ENCODE measurements around the gene SHC3. TPM values are rescaled to one million over a fixed set of nuclear protein-coding genes. Genes with fewer than 3 reads are reported as not detected.

The SHC3 gene
- total RNA-seq, 1 experiment from 2014 or later: 0.27 TPM

DNA sequence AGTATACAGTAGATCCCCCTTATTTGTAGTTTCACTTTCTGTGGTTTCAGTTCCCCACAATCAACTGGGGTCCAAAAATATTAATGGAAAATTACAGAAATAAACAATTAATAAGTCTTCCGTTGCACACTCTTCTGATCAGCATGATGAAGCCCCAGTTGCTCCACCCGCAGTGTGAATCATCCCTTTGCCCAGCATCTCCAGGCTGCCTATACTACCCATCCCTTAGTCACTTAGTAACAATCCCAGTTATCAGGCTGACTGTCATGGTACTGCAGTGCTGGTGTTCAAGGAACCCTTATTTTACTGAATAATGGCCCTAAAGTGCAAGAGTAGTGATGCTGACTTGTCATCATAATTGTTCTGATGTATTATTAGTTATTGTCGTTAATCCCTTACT, 28.9 kb downstream of the SHC3 start (continued):
- TF ChIP-seq, protein P1, sequence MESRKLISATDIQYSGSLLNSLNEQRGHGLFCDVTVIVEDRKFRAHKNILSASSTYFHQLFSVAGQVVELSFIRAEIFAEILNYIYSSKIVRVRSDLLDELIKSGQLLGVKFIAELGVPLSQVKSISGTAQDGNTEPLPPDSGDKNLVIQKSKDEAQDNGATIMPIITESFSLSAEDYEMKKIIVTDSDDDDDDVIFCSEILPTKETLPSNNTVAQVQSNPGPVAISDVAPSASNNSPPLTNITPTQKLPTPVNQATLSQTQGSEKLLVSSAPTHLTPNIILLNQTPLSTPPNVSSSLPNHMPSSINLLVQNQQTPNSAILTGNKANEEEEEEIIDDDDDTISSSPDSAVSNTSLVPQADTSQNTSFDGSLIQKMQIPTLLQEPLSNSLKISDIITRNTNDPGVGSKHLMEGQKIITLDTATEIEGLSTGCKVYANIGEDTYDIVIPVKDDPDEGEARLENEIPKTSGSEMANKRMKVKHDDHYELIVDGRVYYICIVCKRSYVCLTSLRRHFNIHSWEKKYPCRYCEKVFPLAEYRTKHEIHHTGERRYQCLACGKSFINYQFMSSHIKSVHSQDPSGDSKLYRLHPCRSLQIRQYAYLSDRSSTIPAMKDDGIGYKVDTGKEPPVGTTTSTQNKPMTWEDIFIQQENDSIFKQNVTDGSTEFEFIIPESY (IDR thresholded peaks at IDR 0.05; ENCODE audit: extremely low read depth, insufficient replicate concordance, low read length): no peak
- TF ChIP-seq SIN3A (IDR thresholded peaks at IDR 0.05; ENCODE audit: low read depth) (no peak), POLR2AphosphoS5 (IDR thresholded peaks at IDR 0.05; ENCODE audit: low read depth, low read length) (no peak)

DNA sequence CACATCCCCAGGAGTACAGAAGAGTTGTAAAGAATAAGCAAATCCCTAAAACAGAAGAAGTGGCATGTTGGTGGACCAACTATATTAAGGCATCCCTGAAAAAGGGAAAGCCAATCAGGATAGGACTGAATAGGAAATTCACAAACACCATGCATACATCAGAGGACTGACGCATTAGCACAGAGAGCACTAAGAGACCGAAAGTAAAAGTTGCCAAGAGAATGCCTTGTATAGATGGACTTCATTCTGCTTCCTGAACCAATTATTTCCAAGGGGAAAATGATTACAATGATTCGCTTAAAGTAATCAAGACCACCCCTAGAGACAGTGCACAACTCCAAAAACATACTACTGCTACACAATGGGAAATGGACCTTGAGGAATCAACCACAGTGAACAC, 33.5 kb downstream of the SHC3 start:
- ATAC-seq (no peak), DNase-seq (ENCODE audit: low read depth, low spot score) (no peak)
- Histone ChIP-seq H4K20me1 (ENCODE audit: insufficient read depth) (no peaks in the 10 kb centered on the region), H3K79me2 (ENCODE audit: insufficient read depth, low read length) (no peaks in the 10 kb centered on the region), H3K4me3 (replicated peaks in 1 of 2; ENCODE audit: low read depth in 1 of 2, low read length in 2 of 2) (no peak overlapping the region), H3K27ac (ENCODE audit: low read depth, low read length) (no peak overlapping the region), H3K9ac (ENCODE audit: low read length) (no peak overlapping the region), H3K36me3 (ENCODE audit: control insufficient read depth in 1 of 2, insufficient read depth in 2 of 2, low read length in 2 of 2) (no peaks in the 10 kb centered on the region), H3K4me2 (ENCODE audit: low read length) (no peak overlapping the region), H3K9me3 (ENCODE audit: control insufficient read depth in 1 of 2, insufficient read depth in 1 of 2, low read depth in 1 of 2, low read length in 2 of 2) (no peaks in the 10 kb centered on the region), H3K9me2 (ENCODE audit: insufficient read depth) (no peaks in the 10 kb centered on the region), H3K4me1 (ENCODE audit: control insufficient read depth in 1 of 2, insufficient read depth in 2 of 2, low read length in 2 of 2) (no peaks in the 10 kb centered on the region), H2AFZ (ENCODE audit: low read depth, low read length, poor library complexity, severe bottlenecking) (no peak overlapping the region), H3K27me3 (ENCODE audit: insufficient read depth, low read length) (no peaks in the 10 kb centered on the region)
- ChIA-PET POLR2A (no interaction called here), RAD21 (ENCODE audit: low non-redundant PET in 1 of 2, low total read pairs in 2 of 2, uncharacterized antibody in 2 of 2, unreplicated experiment in 2 of 2) (no interaction called here), CTCF (no interaction called here)
- no TSS peak for BruUV-seq (replicated peaks)
- TF ChIP-seq SP1 (IDR thresholded peaks at IDR 0.05; ENCODE audit: low read depth) (no peak), EGR1 (IDR thresholded peaks at IDR 0.05; ENCODE audit: low read depth) (no peak)
- intact Hi-C loops (cut with micrococcal nuclease): no loop called here

DNA sequence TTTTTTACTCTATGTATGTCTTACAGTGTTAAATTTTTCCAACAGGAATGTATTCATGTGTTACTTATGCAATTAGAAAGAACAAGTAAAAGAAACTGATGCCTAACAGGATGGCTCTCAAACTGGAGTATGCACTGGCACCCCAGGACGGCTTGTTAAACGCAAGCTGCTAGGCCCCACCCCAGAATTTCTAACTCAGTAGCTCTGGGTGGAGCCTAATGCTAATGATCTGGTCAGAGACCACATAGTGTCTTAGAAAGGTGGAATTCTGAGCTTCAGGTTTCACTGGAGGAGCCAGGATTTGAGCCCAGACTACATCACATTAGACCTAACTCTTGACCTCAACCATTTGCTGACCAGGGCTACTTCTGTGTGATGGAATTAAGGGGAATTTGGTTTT, 34.4 kb downstream of the SHC3 start:
- BruUV-seq (replicated peaks): no TSS peak
- CTCF ChIA-PET: no interaction called here
- H3K27ac ChIP-seq (ENCODE audit: low read depth, low read length): no peak overlapping the region

More for the DNA sequence above, 34.4 kb downstream of the SHC3 start:
- intact Hi-C loops (cut with micrococcal nuclease): no loop called here
- TF ChIP-seq, protein P1 (IDR thresholded peaks at IDR 0.05; ENCODE audit: extremely low read depth, insufficient replicate concordance, low read length): no peak
- TF ChIP-seq ZFX (IDR thresholded peaks at IDR 0.05): no peak
- TF ChIP-seq POLR2A (IDR thresholded peaks at IDR 0.05; ENCODE audit: borderline replicate concordance, extremely low read depth, insufficient read depth, insufficient read length): no peak
- TF ChIP-seq CEBPB (IDR thresholded peaks at IDR 0.05; ENCODE audit: low read depth): no peak
- TF ChIP-seq FOSL1 (IDR thresholded peaks at IDR 0.05; ENCODE audit: low read depth): no peak
- no peak for TF ChIP-seq ZNF274 (IDR thresholded peaks at IDR 0.05; ENCODE audit: low read depth, low read length)
- TF ChIP-seq, protein P2, sequence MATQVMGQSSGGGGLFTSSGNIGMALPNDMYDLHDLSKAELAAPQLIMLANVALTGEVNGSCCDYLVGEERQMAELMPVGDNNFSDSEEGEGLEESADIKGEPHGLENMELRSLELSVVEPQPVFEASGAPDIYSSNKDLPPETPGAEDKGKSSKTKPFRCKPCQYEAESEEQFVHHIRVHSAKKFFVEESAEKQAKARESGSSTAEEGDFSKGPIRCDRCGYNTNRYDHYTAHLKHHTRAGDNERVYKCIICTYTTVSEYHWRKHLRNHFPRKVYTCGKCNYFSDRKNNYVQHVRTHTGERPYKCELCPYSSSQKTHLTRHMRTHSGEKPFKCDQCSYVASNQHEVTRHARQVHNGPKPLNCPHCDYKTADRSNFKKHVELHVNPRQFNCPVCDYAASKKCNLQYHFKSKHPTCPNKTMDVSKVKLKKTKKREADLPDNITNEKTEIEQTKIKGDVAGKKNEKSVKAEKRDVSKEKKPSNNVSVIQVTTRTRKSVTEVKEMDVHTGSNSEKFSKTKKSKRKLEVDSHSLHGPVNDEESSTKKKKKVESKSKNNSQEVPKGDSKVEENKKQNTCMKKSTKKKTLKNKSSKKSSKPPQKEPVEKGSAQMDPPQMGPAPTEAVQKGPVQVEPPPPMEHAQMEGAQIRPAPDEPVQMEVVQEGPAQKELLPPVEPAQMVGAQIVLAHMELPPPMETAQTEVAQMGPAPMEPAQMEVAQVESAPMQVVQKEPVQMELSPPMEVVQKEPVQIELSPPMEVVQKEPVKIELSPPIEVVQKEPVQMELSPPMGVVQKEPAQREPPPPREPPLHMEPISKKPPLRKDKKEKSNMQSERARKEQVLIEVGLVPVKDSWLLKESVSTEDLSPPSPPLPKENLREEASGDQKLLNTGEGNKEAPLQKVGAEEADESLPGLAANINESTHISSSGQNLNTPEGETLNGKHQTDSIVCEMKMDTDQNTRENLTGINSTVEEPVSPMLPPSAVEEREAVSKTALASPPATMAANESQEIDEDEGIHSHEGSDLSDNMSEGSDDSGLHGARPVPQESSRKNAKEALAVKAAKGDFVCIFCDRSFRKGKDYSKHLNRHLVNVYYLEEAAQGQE (IDR thresholded peaks at IDR 0.05; ENCODE audit: low read depth): no peak
- no peaks in the 10 kb centered on the region for H3K9me3 ChIP-seq (ENCODE audit: control insufficient read depth in 1 of 2, insufficient read depth in 1 of 2, low read depth in 1 of 2, low read length in 2 of 2)
- H4K20me1 ChIP-seq (ENCODE audit: insufficient read depth): no peaks in the 10 kb centered on the region
- ATAC-seq: no peak
- no peak overlapping the region for H3K4me3 ChIP-seq (replicated peaks in 1 of 2; ENCODE audit: low read depth in 1 of 2, low read length in 2 of 2)
- ChIA-PET POLR2A (no interaction called here), RAD21 (ENCODE audit: low non-redundant PET in 1 of 2, low total read pairs in 2 of 2, uncharacterized antibody in 2 of 2, unreplicated experiment in 2 of 2) (no interaction called here)
- no peaks in the 10 kb centered on the region for H3K27me3 ChIP-seq (ENCODE audit: insufficient read depth, low read length)
- no peak overlapping the region for H2AFZ ChIP-seq (ENCODE audit: low read depth, low read length, poor library complexity, severe bottlenecking)
- no peak overlapping the region for H3K9ac ChIP-seq (ENCODE audit: low read length)
- H3K9me2 ChIP-seq (ENCODE audit: insufficient read depth): no peaks in the 10 kb centered on the region
- no peak overlapping the region for H3K4me2 ChIP-seq (ENCODE audit: low read length)
- peaks cover 0 to 3% of the 10 kb centered on the region in 2 experiments; a peak in 1 of 4 replicates for H3K4me1 ChIP-seq (ENCODE audit: control insufficient read depth in 1 of 2, insufficient read depth in 2 of 2, low read length in 2 of 2)
- H3K36me3 ChIP-seq (ENCODE audit: control insufficient read depth in 1 of 2, insufficient read depth in 2 of 2, low read length in 2 of 2): no peaks in the 10 kb centered on the region
- DNase-seq (ENCODE audit: low read depth, low spot score): no peak
- no peaks in the 10 kb centered on the region for H3K79me2 ChIP-seq (ENCODE audit: insufficient read depth, low read length)

Measured in HCT116 (cell line).